HG03354 (cell line): ENCODE results near the gene SARS1.

Source experiments
- ATAC-seq: cut with Tn5 transposase; IDR thresholded peaks from one replicate; pipeline ENCODE4 v1.9.1; 2021; ENCODE audit warnings: mild to moderate bottlenecking; ENCODE audit not compliant: unreplicated experiment, poor library complexity, severe bottlenecking

The SARS1 gene

GRCh38 chr1:109257682-109258421 is 44.1 kb downstream of the SARS1 start:
- ATAC-seq: no peak

- ATAC-seq: no peak
Measured at GRCh38 chr1:109258481-109259466, 45.1 kb downstream of the SARS1 start.

- ATAC-seq: no peak
Measured at GRCh38 chr1:109259674-109260557, 46.2 kb downstream of the SARS1 start.

- no peak for ATAC-seq
Measured at GRCh38 chr1:109261006-109261405, 47.3 kb downstream of the SARS1 start.

- no peak for ATAC-seq
Measured at GRCh38 chr1:109261578-109261977, 47.9 kb downstream of the SARS1 start.

GRCh38 chr1:109262231-109263055 is 48.7 kb downstream of the SARS1 start:
- no peak for ATAC-seq

- peak; percentile 12 for ATAC-seq
Measured at GRCh38 chr1:109263234-109263596, 49.5 kb downstream of the SARS1 start.

GRCh38 chr1:109263597-109264378 is 50.1 kb downstream of the SARS1 start:
- peak; percentile 89 for ATAC-seq

- ATAC-seq: no peak
Measured at GRCh38 chr1:109264379-109264755, 50.6 kb downstream of the SARS1 start.

- ATAC-seq: no peak
Measured at GRCh38 chr1:109265016-109265415, 51.3 kb downstream of the SARS1 start.

GRCh38 chr1:109265741-109266330 is 52.1 kb downstream of the SARS1 start:
- no peak for ATAC-seq

- no peak for ATAC-seq
Measured at GRCh38 chr1:109266965-109267364, 53.2 kb downstream of the SARS1 start.

- no peak for ATAC-seq
Measured at GRCh38 chr1:109267743-109268300, 54.1 kb downstream of the SARS1 start.

- no peak for ATAC-seq
Measured at GRCh38 chr1:109268431-109269211, 54.9 kb downstream of the SARS1 start.

- ATAC-seq: no peak
Measured at GRCh38 chr1:109269212-109269980, 55.7 kb downstream of the SARS1 start.

- ATAC-seq: no peak
Measured at GRCh38 chr1:109269981-109270622, 56.4 kb downstream of the SARS1 start.
